ENCODE results near the gene KCNK17. TPM values are rescaled to one million over a fixed set of nuclear protein-coding genes. Genes with fewer than 3 reads are reported as not detected.

KCNK17 gene
- total and polyA plus RNA-seq, 2 donors (not counting 3 experiments of a cell fraction or from before 2014, with no cell fraction given), result not detected

GRCh38 chr6:39310542-39310941 is 3.7 kb downstream of the KCNK17 start:
- CTCF ChIA-PET, result interaction anchor here (0.7 to 14.2 kb wide), 6 partner anchors 11 to 1677 kb away, joined by 3 to 223 read pairs (median 5); no protein-coding TSS in a partner anchor
- intact Hi-C loops (cut with micrococcal nuclease), result loop anchor here (1.0 kb wide), 3 partner anchors 144 to 438 kb away; no protein-coding TSS in a partner anchor
- no peak overlapping the region for H3K27ac ChIP-seq (ENCODE audit: insufficient read depth, low read depth, low read length)

More at GRCh38 chr6:39310542-39310941, 3.7 kb downstream of the KCNK17 start:
- no peaks in the 10 kb centered on the region for H3K79me2 ChIP-seq (ENCODE audit: control insufficient read depth, insufficient read depth, low read length)
- FAIRE-seq (no peak), DNase-seq (ENCODE audit: low read depth, low spot score) (no peak)
- TF ChIP-seq JUN (IDR thresholded peaks at IDR 0.05; ENCODE audit: borderline replicate concordance, insufficient read depth, insufficient read length, low read depth) (no peak), GATA2 (IDR thresholded peaks at IDR 0.05; ENCODE audit: insufficient read depth, insufficient read length, low read depth, low read length) (no peak), MYC (IDR thresholded peaks at IDR 0.05; ENCODE audit: low read depth, low read length) (no peak), MAX (IDR thresholded peaks at IDR 0.05; ENCODE audit: insufficient read depth, insufficient read length) (no peak), EZH2 (IDR thresholded peaks at IDR 0.05; ENCODE audit: borderline replicate concordance, low read depth, low read length, severe bottlenecking) (no peak), POLR2AphosphoS5 (IDR thresholded peaks at IDR 0.05; ENCODE audit: insufficient read depth, low read depth, low read length) (no peak), CTCF (IDR thresholded peaks at IDR 0.05; ENCODE audit: extremely low read depth in 1 of 2, insufficient read depth in 1 of 2, low read depth in 1 of 2, low read length in 2 of 2) (no peak), FOS (IDR thresholded peaks at IDR 0.05; ENCODE audit: borderline replicate concordance, insufficient read depth, low read length) (no peak), POLR2A (IDR thresholded peaks at IDR 0.05; ENCODE audit: low read depth, low read length) (no peak)
- H3K9ac ChIP-seq (replicated peaks; ENCODE audit: extremely low read depth, insufficient read depth, low read length), result no peak overlapping the region
- BruUV-seq (replicated peaks), result no TSS peak
- no peak overlapping the region for H3K4me2 ChIP-seq (ENCODE audit: insufficient read depth, low read length)
- dilution Hi-C loops (cut with MboI; ENCODE audit: extremely low pct_ligation_motif_present, low sequenced_read_pairs), result no loop called here
- POLR2A ChIA-PET, result no interaction called here
- H3K27me3 ChIP-seq (ENCODE audit: control insufficient read depth in 2 of 2, insufficient read depth in 2 of 2, low read length in 2 of 2), result peaks cover 19 to 24% of the 10 kb centered on the region in 2 experiments
- no peaks in the 10 kb centered on the region for H3K36me3 ChIP-seq (ENCODE audit: control insufficient read depth in 2 of 2, extremely low read depth in 1 of 2, insufficient read depth in 2 of 2, low read length in 2 of 2)
- H4K20me1 ChIP-seq (replicated peaks; ENCODE audit: control insufficient read depth, extremely low read depth, insufficient read depth, low read length), result no peaks in the 10 kb centered on the region
- H3K4me1 ChIP-seq (ENCODE audit: control insufficient read depth, extremely low read depth, insufficient read depth, low read length), result no peaks in the 10 kb centered on the region
- H3K9me3 ChIP-seq (replicated peaks; ENCODE audit: control insufficient read depth, insufficient read depth, low read length), result no peaks in the 10 kb centered on the region
- H2AFZ ChIP-seq (ENCODE audit: low read depth, low read length), result no peak overlapping the region
- no peak overlapping the region for H3K4me3 ChIP-seq (replicated peaks in 1 of 3; ENCODE audit: insufficient read depth in 1 of 3, low read depth in 1 of 3, low read length in 3 of 3)
- no peaks in the 10 kb centered on the region for H3K9me1 ChIP-seq (replicated peaks; ENCODE audit: control insufficient read depth, extremely low read depth, insufficient read depth, low read length)
